Smooth muscle cell of bladder (primary cell): ENCODE results near the gene ACER1. TPM values are rescaled to one million over a fixed set of nuclear protein-coding genes. Genes with fewer than 3 reads are reported as not detected.

Experiments
- total RNA-seq: library from RNA; depleted of rRNA; stranded (reverse); fragments of >200 nt; gene quantifications from 2 replicates; pipeline ENCODE4 v1.2.3, GENCODE V29; 2014

ACER1 gene, protein sequence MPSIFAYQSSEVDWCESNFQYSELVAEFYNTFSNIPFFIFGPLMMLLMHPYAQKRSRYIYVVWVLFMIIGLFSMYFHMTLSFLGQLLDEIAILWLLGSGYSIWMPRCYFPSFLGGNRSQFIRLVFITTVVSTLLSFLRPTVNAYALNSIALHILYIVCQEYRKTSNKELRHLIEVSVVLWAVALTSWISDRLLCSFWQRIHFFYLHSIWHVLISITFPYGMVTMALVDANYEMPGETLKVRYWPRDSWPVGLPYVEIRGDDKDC
- not detected in 2 replicates for total RNA-seq

DNA sequence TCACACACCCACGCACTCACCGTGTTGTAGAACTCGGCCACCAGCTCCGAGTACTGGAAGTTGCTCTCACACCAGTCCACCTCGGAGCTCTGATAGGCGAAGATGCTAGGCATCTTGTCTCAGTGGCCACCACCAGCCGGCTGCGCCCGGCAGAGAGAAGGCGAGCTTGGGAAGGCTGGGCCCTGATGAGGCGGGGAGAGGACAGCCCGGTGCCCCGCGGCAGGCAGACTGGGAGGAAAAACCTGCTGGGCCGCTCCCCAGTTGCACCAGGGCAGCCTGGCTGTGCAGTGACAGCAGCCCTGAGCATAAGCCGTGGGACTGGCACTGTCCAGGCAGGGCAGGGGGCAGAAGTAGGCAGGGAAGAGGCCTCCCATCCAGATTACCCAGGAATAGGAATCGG lies at the start of gene ACER1:
Gene ACER1, minus strand, starts transcription at position 174 of the 400 bp plus-strand sequence. Its CDS starts 61 bp downstream, at position 113.

DNA sequence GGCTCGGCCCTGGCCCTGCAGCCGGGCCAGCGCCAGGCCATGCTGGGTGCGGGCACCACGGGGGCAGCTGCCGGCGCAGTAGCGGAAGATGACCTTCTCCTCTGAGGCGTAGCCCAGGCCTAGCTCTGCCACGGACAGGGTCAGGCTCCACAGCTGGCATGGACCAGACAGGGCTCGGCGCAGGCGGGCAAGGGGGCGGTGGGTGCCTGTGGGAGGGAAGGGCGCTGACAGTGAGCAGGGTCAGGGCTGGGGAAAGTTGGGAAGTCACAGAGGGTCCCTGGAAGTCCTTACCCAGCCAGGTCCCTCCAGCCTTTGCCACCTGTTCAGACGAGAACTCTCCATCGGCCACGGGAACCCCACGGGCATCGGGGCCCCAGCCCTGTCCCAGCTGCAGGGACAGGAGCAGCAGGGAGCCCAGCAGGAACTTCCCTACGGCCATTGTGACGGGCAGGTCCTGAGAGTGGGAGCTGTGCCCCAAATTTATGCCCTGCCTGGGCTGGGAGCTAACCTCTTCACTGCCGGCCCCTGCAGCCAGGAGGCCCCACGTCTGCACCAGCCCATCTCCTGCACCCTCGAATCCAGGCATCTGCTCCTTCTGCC lies 42.1 kb upstream of the ACER1 start, which contains the start of gene PSPN:
Gene PSPN, minus strand, starts transcription at position 523 of the 600 bp plus-strand sequence. Its CDS starts 84 bp downstream, at position 439.

GRCh38 chr19:6372594-6373095 lies 39.2 kb upstream of the ACER1 start, which contains the start of gene ALKBH7:
ALKBH7 (plus strand) TSS chr19:6372794; CDS start chr19:6372821, 27 bp downstream.

DNA sequence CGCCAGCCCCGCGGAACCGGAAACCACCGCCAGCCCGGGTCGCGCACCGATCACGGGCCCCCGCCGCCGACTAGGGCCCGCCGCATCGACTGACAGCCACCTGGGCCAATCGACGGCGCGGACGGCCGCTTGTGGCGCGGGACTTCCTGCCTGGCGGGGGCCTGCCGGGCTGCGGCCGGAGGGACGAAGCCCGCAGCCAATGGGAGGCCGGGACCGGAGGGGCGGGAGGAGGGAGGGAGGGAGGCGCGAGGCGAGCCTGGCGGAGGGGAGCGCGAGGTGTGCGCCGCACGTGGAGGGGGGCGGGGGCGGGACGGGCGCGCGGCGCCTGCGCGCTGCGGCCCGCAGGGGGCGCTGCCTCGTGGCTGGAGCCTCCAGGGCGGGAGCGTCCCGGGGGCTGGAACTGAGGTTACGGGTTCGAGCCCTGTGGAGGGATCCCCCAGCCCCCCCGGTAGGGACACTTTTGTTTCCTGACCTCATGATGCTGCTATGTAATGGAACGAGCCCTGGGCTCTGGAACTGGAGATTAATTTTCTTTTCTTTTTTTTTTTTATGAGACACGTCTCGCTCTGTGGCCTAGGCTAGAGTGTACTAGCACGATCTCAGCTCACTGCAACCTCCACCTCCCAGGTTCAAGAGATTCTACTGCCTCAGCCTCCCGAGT lies 53.4 kb downstream of the ACER1 start, which contains the start of gene MLLT1:
Gene MLLT1, minus strand, starts transcription at position 45 of the 661 bp plus-strand sequence. CDS start 191 bp downstream, outside the sequence.

Other genes starting within 250 kb of the ACER1 start
- gene RFX2, start 223.1 kb downstream of the ACER1 start, total RNA-seq, result 4.8 and 5.0 TPM in 2 replicates
- gene ACSBG2, start 197.9 kb downstream of the ACER1 start, total RNA-seq, result not detected in 2 replicates
- gene MLLT1, start 53.6 kb downstream of the ACER1 start, total RNA-seq, result 4.4 and 8.1 TPM in 2 replicates
- 47.2 and 49.1 TPM in 2 replicates for gene CLPP, start 27.9 kb upstream of the ACER1 start, total RNA-seq
- 28.5 and 30.6 TPM in 2 replicates for gene ALKBH7, start 39.2 kb upstream of the ACER1 start, total RNA-seq
- 0.43 and 0.92 TPM in 2 replicates for gene PSPN, start 42.3 kb upstream of the ACER1 start, total RNA-seq
- gene GTF2F1, start 59.6 kb upstream of the ACER1 start, total RNA-seq, result 68.9 and 78.9 TPM in 2 replicates
- gene KHSRP, start 91.2 kb upstream of the ACER1 start, total RNA-seq, result 63.7 and 81.1 TPM in 2 replicates
- gene SLC25A41, start 100.2 kb upstream of the ACER1 start, total RNA-seq, result not detected in 2 replicates
- gene SLC25A23, start 126.2 kb upstream of the ACER1 start, total RNA-seq, result 14.4 and 15.1 TPM in 2 replicates
- gene CRB3, start 130.7 kb upstream of the ACER1 start, total RNA-seq, result not detected in 2 replicates
- not detected in 2 replicates for gene DENND1C, start 148.2 kb upstream of the ACER1 start, total RNA-seq
- gene TUBB4A, start 168.7 kb upstream of the ACER1 start, total RNA-seq, result not detected in 2 replicates
- gene TNFSF9, start 197.4 kb upstream of the ACER1 start, total RNA-seq, result 0.28 and 0.37 TPM in 2 replicates